ENCODE results near the gene CAPZB.

Gene CAPZB

DNA sequence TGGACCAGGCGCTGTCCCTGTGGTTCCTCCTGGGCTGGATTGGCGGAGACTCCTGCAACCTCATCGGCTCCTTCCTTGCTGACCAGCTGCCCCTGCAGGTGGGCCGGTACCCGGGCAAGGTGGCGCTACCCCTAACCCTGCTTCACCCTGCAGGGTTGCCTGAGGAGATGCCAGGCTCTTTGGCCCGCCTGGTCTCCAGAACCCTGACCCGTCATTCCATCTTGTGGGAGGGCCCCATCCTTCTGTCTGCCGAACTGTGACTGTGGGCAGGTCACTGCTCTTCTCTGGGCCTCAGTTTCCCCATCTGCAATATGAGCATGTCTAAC lies 160.7 kb downstream of the CAPZB start:
- no peak for DNase-seq

DNA sequence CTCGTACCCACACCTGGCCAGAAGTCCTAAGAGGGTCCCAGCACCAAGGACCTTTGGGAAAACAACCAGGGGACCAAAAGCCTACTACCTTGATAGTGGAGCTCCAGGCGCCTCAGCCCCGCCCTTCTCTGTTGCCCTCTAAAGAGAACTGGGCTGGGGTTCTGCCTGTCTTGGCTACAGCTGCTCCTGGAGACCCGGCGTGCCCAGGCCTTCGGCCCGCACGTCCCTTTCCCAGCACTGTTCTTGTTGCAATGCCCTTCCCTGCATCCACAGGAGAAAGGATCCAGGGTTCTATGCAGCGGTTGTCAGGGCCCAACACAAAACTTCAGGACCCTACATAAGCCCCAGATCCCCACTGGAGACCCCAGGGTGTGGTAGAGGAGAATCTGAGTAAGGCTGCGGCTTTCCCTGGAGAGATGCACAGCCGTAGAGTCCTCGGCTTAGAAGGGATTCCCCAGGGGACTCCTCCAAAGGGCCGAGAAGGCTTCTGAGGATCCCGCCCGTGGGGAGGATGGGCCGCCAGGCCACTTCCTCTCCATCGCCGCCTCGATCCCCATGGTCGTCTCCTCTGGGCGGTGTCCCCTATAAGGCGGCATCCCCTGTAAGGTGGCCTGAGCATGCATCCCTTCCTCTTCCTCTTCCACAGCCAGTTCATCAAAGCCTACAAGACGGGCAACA lies 161.2 kb downstream of the CAPZB start:
- DNase-seq = no peak

DNA sequence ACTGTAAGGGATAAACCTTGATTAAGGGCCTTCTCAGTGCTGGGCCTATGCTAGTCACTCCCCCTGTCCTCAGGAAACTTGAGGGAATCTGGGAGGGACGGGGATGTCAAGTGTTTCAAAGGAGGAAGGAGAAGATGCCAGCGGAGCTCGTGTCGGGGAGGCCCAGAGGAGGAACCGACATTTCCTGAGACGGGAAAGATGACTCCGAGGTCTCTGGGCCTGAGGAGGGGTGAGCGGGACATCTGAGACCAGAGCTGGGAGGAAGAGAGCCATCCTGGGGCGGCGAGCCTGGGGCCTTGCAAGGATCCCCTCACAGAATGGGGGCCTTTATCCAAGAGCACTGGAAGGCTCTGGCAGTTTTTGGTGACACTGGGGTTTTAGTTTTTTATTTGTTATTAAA lies 162.9 kb downstream of the CAPZB start:
- DNase-seq = no peak

DNA sequence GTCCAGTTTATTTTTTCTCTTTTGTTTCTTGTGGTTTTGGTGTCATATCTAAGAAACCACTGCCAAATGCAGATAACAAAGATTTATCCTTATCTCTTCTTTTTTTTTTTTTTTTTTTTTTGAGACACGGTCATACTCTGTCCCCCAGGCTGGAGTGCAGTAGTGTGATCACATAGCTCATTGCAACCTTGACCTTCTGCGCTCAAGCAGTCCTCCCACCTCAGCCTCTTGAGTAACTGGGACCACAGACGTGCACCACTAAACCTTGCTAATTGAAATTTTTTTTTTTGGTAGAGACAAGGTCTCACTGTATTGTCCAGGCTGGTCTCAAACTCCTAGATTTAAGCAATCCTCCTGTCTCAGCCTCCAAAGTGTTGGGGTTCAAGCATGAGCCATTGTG lies 164.3 kb downstream of the CAPZB start:
- DNase-seq = no peak

DNA sequence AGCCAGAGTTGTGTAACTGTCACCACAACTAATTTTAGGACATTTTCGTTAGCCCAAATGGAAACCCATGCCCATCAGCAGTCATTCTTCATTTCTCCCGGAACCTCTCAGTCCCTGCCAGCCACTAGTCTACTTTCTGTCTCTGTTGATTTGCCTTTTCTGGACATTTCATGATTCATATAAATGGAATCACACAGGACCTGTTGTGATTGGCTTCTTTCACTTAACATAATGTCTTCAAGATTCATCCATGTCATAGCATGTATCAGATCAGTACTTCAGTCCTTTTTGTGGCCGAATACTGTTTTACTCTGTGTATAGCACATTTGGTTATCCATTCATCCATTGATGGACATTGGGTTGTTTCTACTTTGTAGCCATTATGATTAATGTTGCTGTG lies 166.1 kb downstream of the CAPZB start:
- no peak for DNase-seq

DNA sequence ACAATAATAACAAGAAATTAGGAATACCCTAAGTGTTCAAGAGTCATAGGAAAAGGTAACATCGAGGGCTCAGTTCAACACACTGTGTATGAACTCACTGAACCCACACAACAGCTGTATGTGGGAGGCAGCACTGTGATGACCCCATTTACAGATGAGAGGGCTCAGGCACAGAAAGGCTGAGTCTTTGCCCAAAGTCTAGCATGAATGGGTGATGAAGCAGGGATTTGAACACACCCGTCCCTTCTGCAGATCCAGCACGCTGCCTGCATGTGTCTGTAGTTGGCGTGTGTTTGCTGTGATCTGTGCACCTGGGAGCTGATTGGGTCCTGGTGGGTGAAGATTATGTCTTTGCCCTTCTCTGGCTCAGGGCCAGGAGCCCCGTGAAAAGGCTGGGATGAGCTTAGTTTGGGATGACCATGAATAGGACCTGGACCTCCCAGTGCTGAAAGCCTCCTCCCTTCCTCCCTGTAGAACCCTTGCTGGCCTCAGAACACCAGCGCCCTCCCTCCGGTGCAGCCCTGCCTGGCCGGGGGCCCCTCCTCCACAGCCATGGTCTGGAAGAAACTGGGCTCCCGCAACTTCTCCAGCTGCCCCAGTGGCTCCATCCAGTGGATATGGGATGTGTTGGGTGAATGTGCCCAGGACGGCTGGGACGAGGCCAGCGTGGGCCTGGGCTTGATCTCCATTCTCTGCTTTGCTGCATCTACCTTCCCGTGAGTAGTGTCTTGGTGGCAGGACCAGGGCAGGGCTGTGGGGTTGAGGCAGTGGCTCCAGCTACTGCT lies 168.0 kb downstream of the CAPZB start:
- DNase-seq = no peak

DNA sequence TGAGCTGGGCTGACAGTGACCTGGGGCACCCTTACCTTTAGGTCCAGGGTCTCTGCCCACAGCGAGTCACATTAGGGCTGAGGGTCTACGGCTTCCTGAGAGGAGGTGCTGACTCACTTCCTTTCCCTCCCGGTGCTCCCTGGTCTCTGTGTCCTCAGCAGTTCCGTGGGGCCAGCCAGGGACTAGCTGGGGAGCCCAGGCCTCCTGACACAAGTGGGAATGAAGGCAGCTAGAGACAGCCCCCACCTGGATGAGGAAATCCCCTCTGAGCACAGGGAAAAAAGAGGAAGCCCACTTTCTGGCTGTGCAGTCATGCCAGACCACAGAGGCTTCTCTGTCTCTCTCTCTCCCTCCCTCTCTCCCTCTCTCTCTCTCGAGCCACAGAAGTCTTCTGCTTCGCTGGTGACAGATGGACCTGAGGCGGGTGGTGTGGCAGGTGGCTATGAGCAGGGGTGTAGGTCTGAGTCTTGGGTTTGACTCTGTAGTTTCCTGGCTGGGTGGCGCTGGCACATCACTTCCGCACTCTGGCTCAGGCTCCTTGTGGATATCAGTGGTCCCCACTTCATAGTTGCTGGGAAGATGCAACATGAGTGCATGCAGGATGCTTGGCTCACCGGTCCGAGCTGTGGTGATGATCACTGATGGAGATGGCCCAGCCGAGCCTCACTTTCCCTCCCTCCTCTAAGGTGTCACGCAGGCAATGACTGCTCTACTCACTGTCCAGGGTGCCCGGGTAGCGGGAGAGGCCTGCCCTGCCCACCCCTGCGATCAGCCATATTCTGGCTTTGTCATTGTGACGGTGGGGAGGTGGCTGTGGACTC lies 169.8 kb downstream of the CAPZB start:
- DNase-seq = no peak

DNA sequence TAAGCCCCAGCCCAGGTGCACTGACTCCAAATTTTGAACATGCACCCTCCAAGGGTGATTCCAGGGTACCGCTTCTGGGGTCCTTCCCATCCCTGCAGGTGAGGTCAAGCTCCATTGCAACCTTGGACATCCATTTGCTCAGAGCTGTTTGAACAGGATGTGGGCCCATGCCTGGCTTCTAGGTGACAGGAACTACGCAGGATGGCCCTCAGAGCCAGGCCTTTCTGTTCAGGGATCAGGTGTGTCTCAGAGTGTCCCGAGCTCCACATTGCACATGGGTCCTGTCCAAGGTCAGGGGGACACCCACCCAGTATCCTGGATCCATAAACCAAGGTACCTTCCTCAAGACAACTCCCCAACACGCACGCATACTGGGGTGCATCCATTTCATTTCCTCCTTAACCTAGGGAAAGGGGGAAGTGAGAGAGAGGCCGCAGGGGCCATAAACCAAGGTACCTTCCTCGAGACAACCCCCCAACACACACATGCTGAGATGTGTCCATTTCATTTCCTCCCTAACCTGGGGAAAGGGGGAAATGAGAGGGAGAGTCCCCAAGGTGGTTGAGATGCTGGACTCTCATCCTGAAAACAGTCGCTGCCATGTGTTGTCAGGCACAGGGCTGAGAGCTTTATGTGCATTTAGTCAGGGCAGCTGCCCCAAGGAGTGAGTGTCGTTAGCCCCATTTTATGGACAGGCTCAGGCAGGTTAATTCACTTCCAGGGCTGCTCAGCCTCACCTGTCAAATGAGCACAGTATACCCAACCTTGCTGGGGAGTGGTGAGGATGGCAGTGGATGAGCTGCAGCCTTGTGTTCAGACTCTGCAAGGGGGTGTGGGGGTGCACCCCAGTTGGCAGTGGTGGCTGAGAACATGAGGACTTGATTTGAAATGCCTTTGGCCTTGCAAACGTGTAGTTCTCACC lies 171.1 kb downstream of the CAPZB start:
- no peak for DNase-seq

DNA sequence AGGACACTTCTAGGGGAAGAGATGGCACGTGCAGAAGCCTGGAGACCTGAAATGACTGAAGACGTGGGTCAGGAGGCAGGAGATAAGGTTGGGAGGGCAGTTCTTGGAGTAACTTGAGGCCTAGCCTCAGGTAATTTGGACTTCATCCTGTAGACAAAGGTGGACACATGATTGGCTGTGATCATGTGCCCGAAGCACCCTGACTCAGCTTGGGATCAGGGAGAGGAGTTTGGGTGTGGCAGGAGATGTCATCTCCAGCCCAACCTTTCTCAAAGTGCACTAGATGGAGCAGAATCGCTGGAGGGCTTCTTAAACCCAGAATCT lies 171.7 kb downstream of the CAPZB start:
- DNase-seq = no peak

DNA sequence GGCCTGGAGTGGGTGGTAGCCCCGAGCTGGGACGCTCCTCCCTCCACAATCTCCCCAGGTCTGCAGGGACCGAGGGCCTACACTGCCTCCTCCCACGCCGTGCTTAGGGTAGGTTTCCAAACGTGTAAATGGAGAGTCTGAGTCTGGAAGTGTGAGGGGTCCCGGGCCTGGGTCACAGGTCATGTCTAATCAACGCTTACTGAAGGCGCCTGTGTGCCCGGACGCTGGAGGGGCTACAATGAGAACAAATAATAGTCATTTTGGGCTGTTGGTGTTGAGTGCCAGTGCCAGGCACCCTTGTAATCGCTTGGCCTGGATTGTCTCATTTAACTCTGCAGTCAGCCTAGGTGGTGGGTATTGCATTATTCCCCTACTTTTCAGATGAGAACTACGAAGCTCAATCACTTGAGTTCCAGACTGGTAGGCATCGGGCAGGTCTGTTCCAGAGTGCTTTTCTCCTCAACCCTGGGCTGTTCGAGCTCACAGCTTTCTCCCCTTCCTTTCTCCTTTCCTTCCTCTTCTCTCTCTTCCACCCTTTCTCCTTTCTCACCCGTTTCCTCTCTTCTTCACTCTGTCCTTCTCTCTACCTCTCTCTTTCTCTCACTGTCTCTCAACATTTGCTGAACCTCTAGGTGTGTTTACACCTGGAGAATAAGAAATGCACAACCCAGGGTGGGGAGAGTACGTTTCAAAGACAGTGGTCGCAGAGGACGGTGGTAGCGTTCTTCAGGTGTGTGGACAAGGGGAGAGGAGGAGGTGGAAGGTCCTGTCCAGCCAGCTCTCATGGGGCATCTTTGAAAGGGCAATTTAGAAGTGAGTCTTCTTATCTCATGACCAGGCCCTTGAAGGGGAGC lies 172.3 kb downstream of the CAPZB start:
- peak; percentile 24 for DNase-seq

DNA sequence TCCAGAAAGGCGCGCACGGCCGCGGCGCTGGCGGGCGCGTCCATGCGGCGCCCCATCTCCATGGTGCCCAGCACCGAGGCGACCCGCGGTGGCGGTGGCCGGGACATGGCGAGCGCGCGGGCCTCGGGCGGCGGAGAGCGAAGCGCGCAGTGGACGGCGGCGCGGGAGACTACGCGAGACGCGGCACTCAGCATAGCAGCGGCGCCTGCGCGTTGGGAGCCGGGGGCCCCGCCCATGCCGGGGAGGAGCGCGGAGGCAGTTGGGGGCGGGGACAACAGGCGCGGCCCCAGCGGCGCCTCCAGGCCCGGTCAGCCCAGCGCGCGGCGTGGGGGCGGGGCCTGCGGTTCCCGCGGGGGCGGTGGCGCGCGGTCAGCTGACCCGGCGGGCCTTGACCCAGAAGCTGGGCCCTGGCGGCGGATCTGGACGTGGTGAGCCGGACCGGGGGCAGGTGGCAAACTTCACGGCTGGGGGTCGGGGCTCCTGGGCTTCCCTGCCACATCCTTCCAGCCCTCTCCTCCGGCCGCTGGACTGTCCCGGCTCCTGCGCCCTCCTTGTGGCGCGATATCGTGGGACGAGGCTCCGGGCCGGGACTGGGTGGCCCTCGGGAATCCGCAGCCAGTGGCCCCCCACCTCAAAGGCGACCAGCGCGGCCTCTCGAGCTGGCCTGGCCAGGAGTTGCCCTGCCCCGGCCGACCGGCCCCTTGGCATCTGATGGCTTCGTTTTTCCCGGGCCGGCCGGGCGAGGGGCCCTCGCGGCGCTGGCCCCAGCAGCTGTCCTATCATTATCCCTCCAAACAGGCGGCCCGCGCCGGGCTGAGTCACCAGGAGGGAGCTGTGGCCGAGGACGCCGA lies 173.2 kb downstream of the CAPZB start, which contains the start of the genes AKR7A2 and SLC66A1:
Gene AKR7A2, minus strand, starts transcription at position 214 of the 851 bp plus-strand sequence. Its CDS starts 20 bp downstream, at position 194.
Gene SLC66A1, plus strand, starts transcription at position 396 of the 851 bp plus-strand sequence. CDS start 5,352 bp downstream, outside the sequence.
- peak; percentile 89 for DNase-seq

DNA sequence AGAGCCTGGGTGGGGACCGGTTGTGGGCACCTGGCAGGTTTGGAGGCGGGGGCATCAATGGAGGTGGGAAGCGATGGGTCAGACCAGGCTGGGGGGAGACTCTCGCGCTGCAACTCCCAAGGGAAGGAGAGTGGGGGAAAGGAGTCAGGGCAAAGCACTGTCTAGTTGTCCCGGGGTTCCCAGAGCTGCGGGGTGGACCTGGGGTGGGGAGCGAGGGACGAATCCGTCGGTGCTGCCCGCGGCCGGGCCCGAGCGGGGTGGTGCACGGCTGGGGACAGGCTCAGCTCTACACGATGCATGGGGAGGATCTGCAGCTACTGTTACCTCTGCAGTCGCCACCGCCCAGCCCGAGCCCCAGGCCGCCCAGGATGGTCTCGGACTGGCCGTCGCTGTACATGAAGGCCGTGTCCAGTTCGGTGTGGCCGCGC lies 173.8 kb downstream of the CAPZB start:
- DNase-seq = no peak

DNA sequence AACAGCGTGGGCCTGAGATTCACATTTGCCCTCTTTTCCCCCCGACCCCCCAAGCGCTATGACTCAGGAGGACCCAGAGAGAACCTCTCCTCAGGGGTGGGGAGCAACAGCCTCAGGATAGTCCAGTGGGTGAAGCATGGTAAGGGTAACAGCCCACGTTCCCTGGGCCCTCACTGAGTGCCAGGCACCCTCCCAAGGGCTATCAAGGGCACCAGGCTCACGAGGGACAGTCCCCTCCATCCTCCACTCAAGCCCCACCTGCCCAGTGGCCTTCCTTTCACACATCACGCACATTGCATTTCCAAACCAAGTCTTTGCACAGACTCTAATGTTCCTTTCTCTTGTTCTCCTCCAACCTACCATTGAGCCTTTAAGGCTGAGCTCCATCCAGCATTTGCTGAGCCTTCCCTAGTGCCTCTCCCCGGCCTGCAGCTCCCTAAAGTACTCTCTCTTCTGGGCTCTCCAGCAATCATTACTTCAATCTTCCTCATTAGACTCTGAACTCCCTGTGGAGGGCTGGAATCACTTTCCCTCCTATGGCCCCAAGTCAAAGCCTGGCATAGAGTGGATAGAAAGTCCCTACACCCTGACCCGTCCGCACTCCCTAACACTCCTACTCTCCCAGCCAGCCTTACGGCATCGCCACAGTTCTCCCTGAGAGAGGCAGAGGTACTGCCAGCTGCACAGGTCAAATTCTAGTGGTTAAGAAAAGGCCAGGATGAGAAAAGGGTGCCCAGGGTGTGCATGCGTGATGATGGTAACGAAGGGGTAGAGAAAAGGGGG lies 174.4 kb downstream of the CAPZB start:
- DNase-seq = no peak

DNA sequence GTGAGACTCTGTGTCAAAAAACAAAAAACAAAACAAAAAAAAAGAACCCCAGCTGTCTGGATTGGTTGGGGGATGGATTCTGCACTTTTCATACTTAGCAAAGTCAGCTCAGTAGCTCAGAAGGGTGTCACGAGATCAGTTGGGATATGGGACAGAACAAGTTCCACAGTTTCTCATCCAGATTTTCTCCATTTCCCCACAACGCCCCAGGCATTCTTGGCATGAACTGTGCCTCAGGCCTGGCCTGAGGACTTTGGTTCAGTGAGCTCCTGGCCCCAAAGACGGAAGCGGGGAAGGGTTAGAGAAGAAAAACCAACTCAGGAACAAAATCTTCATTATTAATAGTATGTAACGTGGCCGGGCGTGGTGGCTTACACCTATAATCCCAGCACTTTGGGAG lies 175.3 kb downstream of the CAPZB start:
- no peak for DNase-seq

DNA sequence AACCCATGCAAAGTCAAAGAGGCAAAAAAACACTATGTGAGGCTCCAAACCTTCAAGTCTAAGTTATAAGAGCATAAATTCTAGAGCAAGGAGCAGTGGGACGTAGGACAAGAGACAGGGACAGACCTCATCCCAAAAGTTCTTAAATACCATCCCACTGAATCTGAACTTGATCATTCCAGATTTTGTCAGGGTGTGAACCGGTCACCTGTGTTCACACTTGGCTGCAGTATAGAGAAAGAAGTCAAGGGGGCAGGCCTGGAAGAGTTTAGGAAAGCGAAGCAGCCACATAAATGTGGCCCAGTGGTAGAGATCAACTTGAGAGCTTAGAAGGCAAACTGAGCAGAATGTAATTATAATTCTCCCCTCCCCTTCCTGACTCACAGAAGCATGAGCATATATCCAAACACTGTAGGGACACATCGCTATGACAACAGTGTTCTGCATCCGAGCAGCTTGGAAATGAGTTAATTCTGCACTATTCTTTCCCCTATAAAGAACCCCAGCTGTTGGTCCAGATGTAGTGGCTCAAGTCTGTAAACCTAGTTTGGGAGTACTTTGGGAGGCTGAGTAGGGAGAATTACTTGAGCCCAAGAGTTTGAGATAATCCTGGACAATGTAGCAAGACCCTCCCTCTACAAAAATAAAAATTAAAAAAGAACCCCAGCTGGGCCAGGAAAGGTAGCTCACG lies 176.1 kb downstream of the CAPZB start:
- no peak for DNase-seq

DNA sequence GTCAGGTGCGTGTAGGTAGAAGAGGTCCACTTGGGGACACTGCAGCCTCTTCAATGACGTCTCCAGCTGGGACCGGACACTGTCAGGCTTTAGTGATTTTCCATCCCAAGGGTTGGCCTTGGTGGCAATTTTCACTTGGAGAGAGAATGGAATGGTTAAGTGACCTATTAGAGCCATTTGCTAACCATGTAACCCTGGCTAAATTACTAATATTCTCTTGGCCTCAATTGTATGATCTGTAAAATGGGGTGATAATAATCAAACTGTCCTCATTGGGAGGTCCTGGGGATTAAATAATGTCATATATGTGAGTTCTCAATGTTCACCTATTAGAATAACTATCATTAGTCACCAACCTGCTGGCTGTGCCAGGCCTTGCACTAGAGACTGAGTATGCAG lies 176.8 kb downstream of the CAPZB start:
- DNase-seq = no peak

DNA sequence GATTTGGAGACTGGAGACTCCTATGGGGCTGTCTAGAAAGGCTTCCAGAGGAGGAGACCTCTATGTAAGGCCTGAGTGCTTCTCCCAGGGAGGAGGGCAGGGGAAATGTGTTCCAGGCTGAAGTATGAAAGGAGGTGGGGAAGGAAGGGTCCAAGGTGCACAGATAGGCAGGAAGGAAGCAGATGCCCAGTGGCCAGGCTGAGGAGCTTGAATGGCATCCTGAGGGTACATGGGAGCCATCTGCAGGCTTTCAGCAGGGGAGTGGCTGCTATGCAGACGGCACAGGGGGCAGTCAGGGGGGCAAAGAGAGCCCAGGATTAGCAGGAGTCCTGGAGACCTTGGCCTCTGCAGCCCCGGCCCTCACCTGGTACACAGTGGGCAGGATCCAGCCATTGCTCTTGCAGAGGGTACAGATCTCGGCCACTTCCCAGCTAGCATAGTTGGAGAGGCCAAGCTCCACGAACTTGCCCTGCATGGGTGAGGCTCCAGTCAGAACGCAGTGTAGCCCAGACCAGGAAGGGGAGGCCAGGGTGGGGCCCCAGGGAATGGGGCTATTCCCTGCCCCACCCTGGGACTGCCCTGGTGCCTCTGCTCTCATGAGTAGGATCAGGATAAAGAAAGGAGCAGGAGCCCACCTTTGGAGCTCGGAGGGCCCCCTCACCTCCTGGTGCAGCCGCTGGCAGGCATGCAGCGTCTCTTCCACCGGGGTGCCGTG lies 177.4 kb downstream of the CAPZB start:
- no peak for DNase-seq

DNA sequence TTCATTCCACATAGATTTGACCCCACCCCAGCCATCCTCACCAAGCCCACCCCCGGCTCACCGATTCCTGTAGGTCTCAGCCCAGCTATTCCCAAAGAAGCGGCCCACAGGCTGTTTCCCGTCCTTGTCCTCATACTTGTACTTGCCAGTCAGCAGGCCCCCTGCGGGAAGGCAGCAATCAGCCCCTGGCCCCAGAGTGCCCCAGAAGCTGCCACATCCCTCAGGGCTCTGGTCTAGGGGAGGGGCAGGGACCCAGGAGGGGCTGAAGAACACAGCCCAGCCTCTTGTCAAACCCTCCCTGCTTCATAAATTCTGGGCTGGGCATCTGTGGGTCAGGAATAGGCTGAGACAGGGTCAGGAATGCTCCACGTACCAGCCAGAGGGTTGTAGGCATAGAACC lies 178.4 kb downstream of the CAPZB start:
- no peak for DNase-seq

DNA sequence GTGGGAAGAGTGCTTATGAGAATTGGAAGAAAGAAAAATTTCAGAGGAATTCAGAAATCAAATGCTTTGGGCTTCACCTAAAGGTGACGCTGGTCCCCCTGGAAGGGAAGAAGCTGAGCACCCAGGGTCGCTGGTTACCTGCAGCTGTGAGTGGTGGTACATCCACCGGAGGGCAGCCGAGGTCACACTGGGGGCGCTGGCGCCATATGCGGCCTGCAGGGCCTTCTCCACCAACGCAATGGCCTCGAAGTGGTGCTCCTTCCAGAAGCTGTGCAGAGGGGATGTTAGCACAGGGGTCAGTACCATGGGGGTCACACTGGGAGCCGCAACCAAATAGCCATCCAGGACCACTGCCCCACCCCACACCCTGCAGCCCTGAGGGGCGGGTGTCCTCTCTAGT lies 179.5 kb downstream of the CAPZB start:
- no peak for DNase-seq
